ENCODE data around the gene IFIT2.
"Not testable (repeated sequence)": the region's sequence is repeated elsewhere in the genome, so short reads cannot be mapped to it uniquely, and the experiment has no call there.

IFIT2 gene

GRCh38 chr10:89279421-89279869 lies 22.4 kb upstream of the IFIT2 start:
- no peak for TF ChIP-seq CTCF (IDR thresholded peaks at IDR 0.05; ENCODE audit: low read depth, low read length, missing control alignments)
- no peak overlapping the region for H3K4me3 ChIP-seq (ENCODE audit: low read depth, low read length)
- no peak for DNase-seq (ENCODE audit: low read depth)

GRCh38 chr10:89280508-89280907 lies 21.3 kb upstream of the IFIT2 start:
- no peak for TF ChIP-seq CTCF (IDR thresholded peaks at IDR 0.05; ENCODE audit: low read depth, low read length, missing control alignments)
- H3K4me3 ChIP-seq (ENCODE audit: low read depth, low read length), result no peak overlapping the region
- DNase-seq (ENCODE audit: low read depth), result no peak

GRCh38 chr10:89281606-89282395 lies 20.0 kb upstream of the IFIT2 start:
- no peak overlapping the region for H3K4me3 ChIP-seq (ENCODE audit: low read depth, low read length)
- no peak for TF ChIP-seq CTCF (IDR thresholded peaks at IDR 0.05; ENCODE audit: low read depth, low read length, missing control alignments)
- no peak for DNase-seq (ENCODE audit: low read depth)

GRCh38 chr10:89283025-89283935 lies 18.6 kb upstream of the IFIT2 start:
- TF ChIP-seq CTCF (IDR thresholded peaks at IDR 0.05; ENCODE audit: low read depth, low read length, missing control alignments), result no peak
- H3K4me3 ChIP-seq (ENCODE audit: low read depth, low read length), result no peak overlapping the region
- no peak for DNase-seq (ENCODE audit: low read depth)

- no peak for TF ChIP-seq CTCF (IDR thresholded peaks at IDR 0.05; ENCODE audit: low read depth, low read length, missing control alignments)
- DNase-seq (ENCODE audit: low read depth), result no peak
- no peak overlapping the region for H3K4me3 ChIP-seq (ENCODE audit: low read depth, low read length)
Measured at GRCh38 chr10:89283936-89284475, 17.8 kb upstream of the IFIT2 start.

- DNase-seq (ENCODE audit: low read depth); H3K4me3 ChIP-seq (ENCODE audit: low read depth, low read length): not testable (repeated sequence)
Measured at GRCh38 chr10:89284711-89285110, 17.1 kb upstream of the IFIT2 start.

- not testable (repeated sequence) for H3K4me3 ChIP-seq (ENCODE audit: low read depth, low read length)
Measured at GRCh38 chr10:89285303-89285702, 16.5 kb upstream of the IFIT2 start.

More at GRCh38 chr10:89285303-89285702, 16.5 kb upstream of the IFIT2 start:
- not testable (repeated sequence) for DNase-seq (ENCODE audit: low read depth)

Data from GM12864 (cell line).